Measurements from ENCODE around the gene ZNF276. TPM values are rescaled to one million over a fixed set of nuclear protein-coding genes. Genes with fewer than 3 reads are reported as not detected.

Gene ZNF276
- total RNA-seq, 8 experiments from 2014 or later: 10.5 to 61.0 (median 16.0) TPM

Other genes with a start within 250 kb of the ZNF276 start
- gene ANKRD11, start 231.0 kb upstream of the ZNF276 start, total RNA-seq: 100 to 1,000 TPM in 2 of 8 experiments, 10 to 100 TPM in 6; 22.6 to 148 (median 52.5) TPM
- gene SPG7, start 213.1 kb upstream of the ZNF276 start, total RNA-seq: 100 to 1,000 TPM in 2 of 8 experiments, 10 to 100 TPM in 6; 47.7 to 134 (median 71.6) TPM
- 1,000 to 10,000 TPM; 1,624 to 3,284 (median 2,183) TPM for gene RPL13, start 160.9 kb upstream of the ZNF276 start, total RNA-seq
- gene CPNE7, start 145.8 kb upstream of the ZNF276 start, total RNA-seq: 10 to 100 TPM in 3 of 8 experiments, 1 to 10 TPM in 4, not detected in 1; 2.2 to 17.1 (median 7.3) TPM
- 1 to 10 TPM in 1 of 8 experiments, under 1 TPM in 7; 0.21 to 1.4 (median 0.34) TPM for gene DPEP1, start 107.9 kb upstream of the ZNF276 start, total RNA-seq
- 10 to 100 TPM; 34.0 to 67.0 (median 51.4) TPM for gene CHMP1A, start 63.8 kb upstream of the ZNF276 start, total RNA-seq
- 10 to 100 TPM in 2 of 8 experiments, 1 to 10 TPM in 6; 4.3 to 22.4 (median 7.6) TPM for gene SPATA33, start 63.7 kb upstream of the ZNF276 start, total RNA-seq
- 100 to 1,000 TPM in 1 of 8 experiments, 10 to 100 TPM in 7; 18.3 to 122 (median 46.6) TPM for gene CDK10, start 34.8 kb upstream of the ZNF276 start, total RNA-seq
- gene SPATA2L, start 19.8 kb upstream of the ZNF276 start, total RNA-seq: 10 to 100 TPM in 1 of 8 experiments, 1 to 10 TPM in 7; 2.1 to 10.7 (median 6.2) TPM
- gene VPS9D1, start 639 bp upstream of the ZNF276 start, total RNA-seq: 10 to 100 TPM in 3 of 8 experiments, 1 to 10 TPM in 5; 4.5 to 14.6 (median 8.9) TPM
- gene FANCA, start 95.1 kb downstream of the ZNF276 start, total RNA-seq: 10 to 100 TPM in 3 of 8 experiments, 1 to 10 TPM in 5; 3.7 to 59.7 (median 7.7) TPM
- 10 to 100 TPM in 6 of 8 experiments, 1 to 10 TPM in 2; 3.7 to 21.5 (median 14.0) TPM for gene SPIRE2, start 106.9 kb downstream of the ZNF276 start, total RNA-seq
- 100 to 1,000 TPM in 7 of 8 experiments, 10 to 100 TPM in 1; 94.7 to 213 (median 143) TPM for gene TCF25, start 152.1 kb downstream of the ZNF276 start, total RNA-seq
- gene MC1R, start 197.3 kb downstream of the ZNF276 start, total RNA-seq: 1 to 10 TPM; 2.8 to 8.4 (median 5.1) TPM
- gene TUBB3, start 201.8 kb downstream of the ZNF276 start, total RNA-seq: 1,000 to 10,000 TPM in 1 of 8 experiments, 100 to 1,000 TPM in 5, 10 to 100 TPM in 2; 34.7 to 2,215 (median 670) TPM
- gene DEF8, start 227.2 kb downstream of the ZNF276 start, total RNA-seq: 10 to 100 TPM; 30.4 to 65.0 (median 55.0) TPM